Erythroblast (primary cell): ENCODE data around the gene ULK4.

ENCODE experiments used
- GATA1 ChIP-seq: IDR thresholded peaks from 2 replicates; pipeline ENCODE4 v1.6.1; 2011; ENCODE audit warnings: low read depth, mild to moderate bottlenecking, control low read depth, low read length, moderate library complexity
- POLR2A ChIP-seq: IDR thresholded peaks from 2 replicates; pipeline ENCODE4 v1.6.1; 2011; ENCODE audit warnings: mild to moderate bottlenecking, low read length

DNA sequence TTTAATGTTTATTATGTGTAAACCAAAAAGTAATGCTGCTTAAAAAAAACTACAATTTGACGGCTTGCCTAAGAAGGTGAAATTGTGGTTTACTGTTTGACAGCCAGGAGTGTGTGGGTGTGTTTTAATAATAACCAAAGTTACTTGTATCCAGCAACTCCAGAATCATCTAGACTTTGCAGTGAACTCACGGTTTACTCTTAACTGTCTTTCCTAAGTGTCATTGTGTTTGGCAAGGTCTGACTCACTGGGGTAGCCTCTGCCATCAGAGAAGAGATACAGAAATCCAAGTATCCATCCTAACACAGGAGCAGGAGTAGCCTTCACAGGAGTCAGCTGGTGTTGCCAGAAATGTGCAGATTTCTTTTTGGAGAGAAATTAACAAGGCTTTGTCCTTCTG lies 611.5 kb downstream of the ULK4 start:
- TF ChIP-seq POLR2A (no peak), GATA1 (no peak)
